Activated CD8-positive, alpha-beta memory T cell treated with anti-CD3 and anti-CD28 coated beads for 24 hours (primary cell): ENCODE results near the gene MCRIP2.

Experiments
- DNase-seq: peaks from one replicate; pipeline ENCODE4 v3.0.0-alpha.2; 2020

The MCRIP2 gene

GRCh38 chr16:617855-618254 lies 23.8 kb upstream of the MCRIP2 start:
- DNase-seq: no peak

DNA sequence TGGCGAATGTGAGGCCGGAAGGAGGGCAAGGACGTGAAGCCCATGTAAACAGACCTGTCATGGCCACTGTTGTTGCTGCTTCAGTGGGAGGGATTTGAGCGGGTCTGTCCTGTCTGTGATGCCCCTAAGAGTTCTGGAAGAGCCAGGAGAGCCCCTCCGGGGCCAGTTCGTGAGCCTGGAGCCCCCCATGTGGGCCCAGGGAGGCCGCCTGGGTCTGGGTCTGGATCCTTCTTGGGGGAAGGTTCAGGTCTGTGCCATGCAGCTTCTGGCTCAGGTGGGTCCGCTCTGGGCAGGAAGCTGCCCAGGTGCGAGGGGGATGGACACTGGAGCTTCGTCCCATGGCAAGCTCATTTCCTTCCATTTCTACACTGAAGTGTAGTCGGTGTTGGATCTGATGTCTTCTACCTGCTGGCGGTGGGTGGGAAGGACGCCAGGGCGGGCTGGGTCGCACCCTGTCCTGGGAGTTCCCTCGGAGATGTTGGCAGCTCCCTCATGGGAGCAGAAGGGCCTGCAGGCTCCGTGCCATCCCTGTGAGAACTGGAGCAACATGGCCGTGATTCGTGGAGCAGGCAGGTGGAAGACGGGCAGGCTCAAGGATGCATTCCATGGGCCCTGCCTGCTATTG lies 22.0 kb upstream of the MCRIP2 start:
- no peak for DNase-seq

GRCh38 chr16:620700-621525 lies 20.7 kb upstream of the MCRIP2 start:
- no peak for DNase-seq

- no peak for DNase-seq
Measured at GRCh38 chr16:621526-622105, 20.0 kb upstream of the MCRIP2 start.

DNA sequence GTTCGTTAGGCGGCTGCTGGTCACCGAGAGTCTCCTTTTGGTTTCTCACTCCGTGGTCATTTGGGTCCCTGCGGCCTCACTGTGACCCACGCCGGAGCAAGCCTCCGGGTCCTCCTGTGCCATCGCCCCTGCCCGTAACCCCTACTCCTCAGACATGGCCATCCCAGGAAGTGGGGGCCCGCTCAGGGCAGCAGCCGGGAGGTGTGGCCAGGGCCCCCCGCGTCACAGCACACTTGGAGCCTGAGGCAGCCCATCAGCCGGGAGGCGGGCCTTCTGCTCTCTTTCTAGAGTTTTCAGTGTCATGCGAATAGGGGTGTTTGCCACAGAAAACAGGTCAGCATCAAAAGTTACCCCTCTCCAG lies 18.7 kb upstream of the MCRIP2 start:
- DNase-seq: no peak

DNA sequence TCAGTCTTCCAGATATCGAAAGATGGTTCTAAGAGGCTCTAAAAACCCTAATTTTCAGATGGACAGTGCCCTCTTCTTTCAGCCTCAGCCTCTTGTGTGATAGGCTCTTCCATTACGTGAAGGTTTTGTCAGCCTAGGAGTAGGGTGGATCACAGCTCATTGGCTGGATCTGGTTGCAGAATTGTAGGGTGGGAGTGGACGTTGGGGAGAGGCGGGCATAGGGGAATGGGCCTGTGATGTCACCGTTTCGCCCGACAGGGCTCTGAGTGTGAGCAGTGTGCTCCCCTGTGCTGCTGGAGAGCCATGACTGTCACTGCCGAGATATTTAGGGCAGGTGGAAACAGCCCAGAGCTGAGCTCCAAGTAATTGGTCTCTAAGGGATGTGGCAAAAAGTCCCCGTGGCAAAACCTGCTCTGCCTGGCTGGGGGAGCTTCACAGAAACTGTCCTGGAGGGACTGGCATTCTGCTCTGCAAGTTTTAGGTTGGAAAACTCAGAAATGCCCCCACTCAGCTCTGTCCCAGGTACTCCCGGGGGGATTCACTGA lies 17.0 kb upstream of the MCRIP2 start:
- DNase-seq: no peak

- DNase-seq: no peak
Measured at GRCh38 chr16:625117-625976, 16.3 kb upstream of the MCRIP2 start.

GRCh38 chr16:625977-626765 lies 15.5 kb upstream of the MCRIP2 start:
- no peak for DNase-seq

- DNase-seq: no peak
Measured at GRCh38 chr16:626787-627453, 14.7 kb upstream of the MCRIP2 start.

DNA sequence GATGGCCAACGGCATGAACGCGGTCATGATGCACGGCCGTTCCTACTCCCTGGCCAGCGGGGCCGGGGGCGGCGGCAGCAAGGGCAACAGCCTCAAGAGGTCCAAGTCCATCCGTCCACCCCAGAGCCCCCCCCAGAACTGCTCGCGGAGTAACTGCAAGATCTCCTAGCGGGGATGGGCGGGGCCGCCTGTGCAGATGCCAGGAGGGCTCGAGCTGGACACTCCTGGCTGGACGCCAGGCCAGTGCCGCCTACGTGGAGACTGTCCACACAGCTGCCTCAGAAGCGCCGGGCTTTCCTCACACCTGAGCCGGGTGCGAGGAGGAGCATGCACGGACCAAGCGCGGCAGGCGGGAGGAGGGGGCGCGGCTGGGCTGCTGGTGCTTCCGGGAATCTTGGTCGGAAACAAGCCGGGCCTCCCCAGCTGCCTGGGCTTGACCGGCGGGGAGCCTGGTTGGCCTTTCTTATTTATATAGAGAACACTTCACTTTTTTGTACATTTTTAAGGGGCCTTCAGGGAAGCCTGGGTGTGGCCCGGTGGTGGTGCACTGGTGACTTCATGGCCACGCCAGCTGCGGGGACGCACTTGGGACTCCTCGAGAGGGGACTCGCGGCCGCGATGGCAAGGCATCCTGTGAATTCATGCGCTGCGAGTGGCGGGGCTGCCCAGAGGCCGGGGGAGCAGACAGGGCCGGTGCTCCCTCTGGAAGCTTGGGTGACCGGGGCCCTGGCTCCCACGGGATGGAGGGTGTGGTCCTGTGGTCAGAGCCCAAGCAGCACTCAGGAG lies 14.0 kb upstream of the MCRIP2 start:
- DNase-seq: no peak

DNA sequence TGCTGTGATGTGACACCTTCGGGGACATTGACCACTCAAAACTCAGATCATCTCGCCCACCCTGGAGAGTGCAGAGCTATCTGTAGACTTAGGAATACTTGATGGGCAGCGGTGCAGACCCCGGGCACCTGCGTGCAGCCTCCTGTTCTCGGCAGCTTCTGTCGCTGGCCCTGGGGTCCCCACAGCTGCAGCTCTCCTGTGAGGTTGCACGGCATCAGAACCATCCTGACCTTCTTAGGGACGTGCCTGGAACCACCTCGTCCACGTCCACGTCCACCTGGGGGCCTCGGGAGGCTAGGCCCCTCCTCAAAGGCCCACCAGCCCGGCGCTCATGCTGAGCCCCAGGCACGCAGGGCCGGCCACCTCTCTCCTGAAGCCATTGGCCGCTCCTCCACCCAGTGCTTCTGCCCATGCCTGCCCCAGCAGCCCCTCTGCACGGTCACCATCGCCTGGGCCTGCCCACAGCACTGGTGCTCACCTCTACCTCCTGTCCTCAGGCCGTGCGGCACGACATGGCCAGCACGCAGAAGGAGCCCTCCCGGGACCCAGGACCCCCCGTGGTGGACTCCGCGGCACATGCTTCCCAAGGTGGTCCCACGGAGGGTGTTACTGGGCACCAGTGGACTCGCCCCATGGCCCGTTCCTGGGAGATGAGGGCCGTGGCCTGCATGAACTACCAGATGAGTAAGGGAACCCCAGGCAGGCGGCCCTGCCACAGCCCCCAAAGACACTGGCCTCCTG lies 13.1 kb upstream of the MCRIP2 start:
- DNase-seq: no peak

DNA sequence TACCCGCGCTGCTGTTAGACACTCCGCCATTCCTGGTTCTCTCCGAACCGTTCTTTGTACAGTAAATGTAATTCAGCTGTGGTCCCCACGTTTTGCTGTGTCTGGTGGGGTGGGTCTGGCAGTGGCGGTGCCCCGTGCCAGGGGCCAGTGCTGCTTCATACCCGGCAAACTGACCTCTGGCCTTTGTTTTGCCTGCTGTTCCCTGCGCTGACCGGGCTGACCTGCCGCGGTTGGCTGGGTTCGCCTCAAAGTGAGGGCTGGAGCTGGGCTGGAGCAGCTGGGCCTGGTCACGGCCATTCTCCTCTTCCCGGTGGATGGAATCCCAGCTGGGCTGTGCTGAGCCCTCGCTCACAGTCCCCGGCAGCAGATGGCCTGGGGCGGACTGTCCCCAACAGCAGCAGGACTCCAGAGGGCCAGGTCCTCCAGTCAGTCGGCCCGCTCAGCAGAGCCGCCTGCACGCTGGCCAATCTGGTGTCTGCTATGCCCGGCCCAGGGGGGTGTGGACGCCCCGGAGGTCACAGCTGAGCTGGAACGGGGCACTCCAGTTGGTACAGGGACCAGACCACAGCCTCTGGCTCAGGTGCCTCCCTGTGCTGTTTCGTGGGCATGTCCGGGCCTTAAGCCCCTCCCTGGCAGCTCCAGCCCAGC lies 12.3 kb upstream of the MCRIP2 start:
- DNase-seq: no peak

GRCh38 chr16:629833-630248 lies 11.8 kb upstream of the MCRIP2 start:
- DNase-seq: no peak

DNA sequence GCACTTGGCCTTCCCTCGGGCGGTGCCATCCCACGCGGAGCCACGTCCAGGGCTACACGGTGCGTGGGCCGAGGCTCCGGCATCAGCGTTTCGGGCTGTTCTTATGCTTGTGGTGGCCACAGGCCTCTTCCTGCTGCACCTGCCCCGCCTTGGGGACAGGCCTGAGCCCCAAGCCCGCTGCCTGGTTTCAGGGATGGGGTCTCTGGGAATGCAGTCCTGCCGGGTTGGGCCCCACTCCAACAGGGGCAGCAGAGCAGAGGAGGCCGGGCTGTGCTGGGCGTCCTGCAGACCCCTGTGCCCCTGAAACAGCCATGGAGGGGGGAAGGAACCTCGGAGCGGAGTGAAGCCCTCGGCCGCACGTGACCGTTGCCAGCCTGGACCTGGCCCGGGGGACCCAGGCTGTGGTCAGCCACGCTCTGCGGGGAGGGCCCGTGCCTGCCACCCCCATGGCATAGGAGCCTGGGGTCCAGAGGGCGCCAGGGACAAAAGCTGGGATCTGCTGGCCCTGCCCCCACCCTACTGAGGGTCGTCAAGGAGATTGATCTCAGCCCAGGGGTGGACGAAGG lies 11.3 kb upstream of the MCRIP2 start:
- DNase-seq: no peak

DNA sequence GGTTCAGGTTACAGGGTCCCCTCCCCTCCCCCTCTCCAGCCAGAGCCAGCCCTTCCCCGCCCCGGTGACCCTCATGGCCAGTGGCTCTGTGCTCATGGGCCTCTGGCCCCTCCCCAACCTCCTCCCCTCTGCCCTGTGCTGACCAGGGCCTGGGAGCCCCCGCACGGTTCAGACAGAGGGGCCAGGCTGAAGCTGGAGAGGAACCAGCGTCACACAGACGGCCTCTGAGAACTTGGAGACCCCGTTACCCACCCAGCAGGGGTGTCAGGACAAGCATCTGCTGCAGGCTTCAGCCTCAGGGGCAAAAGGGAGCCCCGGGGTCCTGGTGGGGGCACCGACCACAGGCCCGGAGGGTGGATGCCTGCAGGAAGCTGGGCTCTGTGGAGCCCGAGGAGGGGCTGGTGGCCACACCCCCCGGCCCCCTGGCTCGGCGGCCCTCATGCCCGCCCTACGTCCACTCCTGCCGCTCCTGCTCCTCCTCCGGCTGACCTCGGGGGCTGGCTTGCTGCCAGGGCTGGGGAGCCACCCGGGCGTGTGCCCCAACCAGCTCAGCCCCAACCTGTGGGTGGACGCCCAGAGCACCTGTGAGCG lies 10.7 kb upstream of the MCRIP2 start, which contains the start of gene WFIKKN1:
Gene WFIKKN1 (plus strand): TSS at position 171 of the 591 bp plus-strand sequence. CDS start 269 bp downstream, at position 440.
- no peak for DNase-seq

- no peak for DNase-seq
Measured at GRCh38 chr16:631808-632358, 9.7 kb upstream of the MCRIP2 start.

GRCh38 chr16:632486-633335 lies 8.9 kb upstream of the MCRIP2 start:
- no peak for DNase-seq
